ENCODE data around the gene ALG13. TPM values are rescaled to one million over a fixed set of nuclear protein-coding genes. Genes with fewer than 3 reads are reported as not detected.

ALG13 gene
- total and polyA plus RNA-seq, 10 of the 15 experiments (the other 5 are each of a cell fraction or from before 2014, with no cell fraction given), result 30.5 to 119 (median 51.1) TPM

- TF ChIP-seq SKIL (IDR thresholded peaks at IDR 0.05; ENCODE audit: low read depth, poor library complexity, severe bottlenecking), result no peak
- TF ChIP-seq HDGF (IDR thresholded peaks at IDR 0.05), result no peak
- peak; percentile 82; the same call in 1 of the 2 replicates for TF ChIP-seq CBX5 (IDR thresholded peaks at IDR 0.05; ENCODE audit: low read depth)
- peak; percentile 94 for TF ChIP-seq POLR2A (IDR thresholded peaks at IDR 0.05; ENCODE audit: low read depth, low read length)
- TF ChIP-seq CBFB (IDR thresholded peaks at IDR 0.05; ENCODE audit: low read depth), result peak; percentile 57
- no peak for TF ChIP-seq SIX5 (IDR thresholded peaks at IDR 0.05; ENCODE audit: low read depth, low read length, severe bottlenecking)
- peak; percentile 95 for TF ChIP-seq POLR2AphosphoS5 (IDR thresholded peaks at IDR 0.05; ENCODE audit: low read length)
- no peak for TF ChIP-seq BRCA1 (IDR thresholded peaks at IDR 0.05; ENCODE audit: low read depth, low read length)
- TF ChIP-seq RB1 (IDR thresholded peaks at IDR 0.05; ENCODE audit: borderline replicate concordance), result no peak
- peak; percentile 60 to 63 (median 61) for TF ChIP-seq CTCF (IDR thresholded peaks at IDR 0.05 in 2 of 3, conservative IDR thresholded peaks at IDR 0.05 in 1 of 3; ENCODE audit: control insufficient read depth in 2 of 3, extremely low read depth in 1 of 3, insufficient read depth in 1 of 3, low read depth in 3 of 3, low read length in 3 of 3)
- TF ChIP-seq MLLT1 (IDR thresholded peaks at IDR 0.05), result 0 out of 2 replicates have a peak, but pooled peaks have one; percentile 18
- TF ChIP-seq HCFC1 (IDR thresholded peaks at IDR 0.05; ENCODE audit: low read length), result no peak
- TF ChIP-seq BHLHE40 (IDR thresholded peaks at IDR 0.05; ENCODE audit: borderline replicate concordance in 1 of 2, low read depth in 2 of 2, low read length in 1 of 2), result peak; percentile 26 to 55; a peak in 3 of 4 replicates
- TF ChIP-seq E4F1 (IDR thresholded peaks at IDR 0.05; ENCODE audit: borderline replicate concordance, partially characterized antibody), result no peak
- no peak for TF ChIP-seq ASH2L (IDR thresholded peaks at IDR 0.05; ENCODE audit: borderline replicate concordance, low read depth)
- no peak for TF ChIP-seq FOS (IDR thresholded peaks at IDR 0.05; ENCODE audit: borderline replicate concordance, extremely low read depth, insufficient read length)
- no peak for TF ChIP-seq E2F4 (IDR thresholded peaks at IDR 0.05; ENCODE audit: low read depth, low read length)
- no peak for TF ChIP-seq HSF1 (IDR thresholded peaks at IDR 0.05; ENCODE audit: low read depth, low read length)
Observed at GRCh38 chrX:111680988-111681779, at the start of gene ALG13 (continued).
